Brain microvascular endothelial cell (primary cell): ENCODE data around the gene PRLHR.

Source experiments
- DNase-seq: peaks from one replicate; pipeline ENCODE4 v3.0.0-alpha.2; 2020
- H3K27ac ChIP-seq: fragments of 250-450 bp; sonication (Bioruptor Pico); 2 replicates; pipeline ENCODE4 v1.5.1; 2020; ENCODE audit warnings: mild to moderate bottlenecking, moderate library complexity
- H3K27me3 ChIP-seq: fragments of 250-450 bp; sonication (Bioruptor Pico); replicated peaks from 2 replicates; pipeline ENCODE4 v1.5.1; 2020; ENCODE audit warnings: mild to moderate bottlenecking
- H3K36me3 ChIP-seq: fragments of 250-450 bp; sonication (Bioruptor Pico); replicated peaks from 2 replicates; pipeline ENCODE4 v1.5.1; 2020; ENCODE audit warnings: mild to moderate bottlenecking
- H3K4me3 ChIP-seq: 2 replicates; pipeline ENCODE4 v1.5.1; 2011; ENCODE audit warnings: low read depth, mild to moderate bottlenecking, control low read depth, low read length, moderate library complexity
- in situ Hi-C: cut with HindIII; loops from 2 replicates; pipeline ENCODE4 v1.10.0; 2017; ENCODE audit warnings: low sequenced_read_pairs, low pct_ligation_motif_present
- TF ChIP-seq, protein P1 (sequence below): IDR thresholded peaks from 2 replicates; pipeline ENCODE4 v1.5.1; 2011; ENCODE audit warnings: low read depth, mild to moderate bottlenecking, moderate library complexity, low read length, control low read depth, inconsistent platforms; ENCODE audit errors: missing control alignments

Gene PRLHR

GRCh38 chr10:118547282-118547681 lies 48.2 kb downstream of the PRLHR start:
- Histone ChIP-seq H3K27ac (no peak overlapping the region), H3K27me3 (no peaks in the 10 kb centered on the region), H3K4me3 (no peak overlapping the region), H3K36me3 (no peaks in the 10 kb centered on the region)
- no peak for DNase-seq
- in situ Hi-C loops = no loop called here
- TF ChIP-seq, protein P1, sequence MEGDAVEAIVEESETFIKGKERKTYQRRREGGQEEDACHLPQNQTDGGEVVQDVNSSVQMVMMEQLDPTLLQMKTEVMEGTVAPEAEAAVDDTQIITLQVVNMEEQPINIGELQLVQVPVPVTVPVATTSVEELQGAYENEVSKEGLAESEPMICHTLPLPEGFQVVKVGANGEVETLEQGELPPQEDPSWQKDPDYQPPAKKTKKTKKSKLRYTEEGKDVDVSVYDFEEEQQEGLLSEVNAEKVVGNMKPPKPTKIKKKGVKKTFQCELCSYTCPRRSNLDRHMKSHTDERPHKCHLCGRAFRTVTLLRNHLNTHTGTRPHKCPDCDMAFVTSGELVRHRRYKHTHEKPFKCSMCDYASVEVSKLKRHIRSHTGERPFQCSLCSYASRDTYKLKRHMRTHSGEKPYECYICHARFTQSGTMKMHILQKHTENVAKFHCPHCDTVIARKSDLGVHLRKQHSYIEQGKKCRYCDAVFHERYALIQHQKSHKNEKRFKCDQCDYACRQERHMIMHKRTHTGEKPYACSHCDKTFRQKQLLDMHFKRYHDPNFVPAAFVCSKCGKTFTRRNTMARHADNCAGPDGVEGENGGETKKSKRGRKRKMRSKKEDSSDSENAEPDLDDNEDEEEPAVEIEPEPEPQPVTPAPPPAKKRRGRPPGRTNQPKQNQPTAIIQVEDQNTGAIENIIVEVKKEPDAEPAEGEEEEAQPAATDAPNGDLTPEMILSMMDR = no peak

GRCh38 chr10:118546479-118546878 lies 49.0 kb downstream of the PRLHR start:
- in situ Hi-C loops = no loop called here
- Histone ChIP-seq H3K36me3 (no peaks in the 10 kb centered on the region), H3K4me3 (no peak overlapping the region), H3K27me3 (no peaks in the 10 kb centered on the region), H3K27ac (no peak overlapping the region)
- TF ChIP-seq, protein P1 = no peak
- no peak for DNase-seq

DNA sequence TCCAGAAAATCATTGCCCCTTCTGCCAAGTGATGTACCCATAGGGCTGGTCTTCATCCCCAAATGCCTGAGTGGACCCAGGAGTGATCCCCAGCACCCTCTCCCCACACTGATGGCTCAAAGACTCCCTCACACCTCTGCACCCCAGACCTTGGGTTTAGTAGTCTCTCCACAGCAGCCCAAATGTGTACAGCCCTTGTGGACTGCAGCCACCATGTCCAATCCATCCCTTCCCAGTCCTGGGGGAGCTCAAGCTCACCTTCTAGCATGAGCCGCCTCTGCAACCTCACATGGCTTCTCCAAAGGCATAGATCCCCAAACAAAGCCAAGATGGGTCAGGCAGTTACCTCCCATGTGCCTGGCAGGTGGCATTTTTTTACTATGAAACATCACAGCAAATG lies 50.1 kb downstream of the PRLHR start:
- in situ Hi-C loops = no loop called here

GRCh38 chr10:118544401-118544948 lies 51.0 kb downstream of the PRLHR start:
- DNase-seq = no peak
- Histone ChIP-seq H3K27me3 (no peaks in the 10 kb centered on the region), H3K36me3 (no peaks in the 10 kb centered on the region), H3K4me3 (no peak overlapping the region), H3K27ac (no peak overlapping the region)
- TF ChIP-seq, protein P1 = no peak
- in situ Hi-C loops = no loop called here

More for the DNA sequence above, 50.1 kb downstream of the PRLHR start:
- H3K27me3 ChIP-seq = no peaks in the 10 kb centered on the region
- DNase-seq = no peak
- no peaks in the 10 kb centered on the region for H3K36me3 ChIP-seq
- no peak overlapping the region for H3K4me3 ChIP-seq
- H3K27ac ChIP-seq = no peak overlapping the region
- TF ChIP-seq, protein P1 = no peak

- Histone ChIP-seq H3K27ac (no peak overlapping the region), H3K4me3 (no peak overlapping the region), H3K27me3 (no peaks in the 10 kb centered on the region), H3K36me3 (no peaks in the 10 kb centered on the region)
- in situ Hi-C loops = no loop called here
- TF ChIP-seq, protein P1 = peak; percentile 76
- DNase-seq = peak; percentile 30
Measured at GRCh38 chr10:118543714-118544400, 51.6 kb downstream of the PRLHR start.
